GM19468 (cell line): ENCODE data around the gene SOX8.

Source experiments
- ATAC-seq: cut with Tn5 transposase; IDR thresholded peaks from one replicate; pipeline ENCODE4 v1.9.1; 2021; ENCODE audit warnings: mild to moderate bottlenecking, moderate library complexity, moderate number of reproducible peaks; ENCODE audit not compliant: unreplicated experiment; ENCODE audit errors: extremely low read depth

SOX8 gene

GRCh38 chr16:985646-986400, 4.3 kb downstream of the SOX8 start:
- ATAC-seq: no peak

GRCh38 chr16:986411-986810, 4.8 kb downstream of the SOX8 start:
- no peak for ATAC-seq

- no peak for ATAC-seq
Observed at GRCh38 chr16:986925-987582, 5.5 kb downstream of the SOX8 start.

GRCh38 chr16:987906-988305, 6.3 kb downstream of the SOX8 start:
- no peak for ATAC-seq

GRCh38 chr16:988471-989353, 7.1 kb downstream of the SOX8 start:
- ATAC-seq: no peak

- no peak for ATAC-seq
Observed at GRCh38 chr16:989354-989814, 7.8 kb downstream of the SOX8 start.

GRCh38 chr16:990516-991291, 9.1 kb downstream of the SOX8 start:
- no peak for ATAC-seq

- ATAC-seq: no peak
Observed at GRCh38 chr16:991345-991744, 9.8 kb downstream of the SOX8 start.

GRCh38 chr16:991773-992172, 10.2 kb downstream of the SOX8 start:
- no peak for ATAC-seq

GRCh38 chr16:993731-994130, 12.2 kb downstream of the SOX8 start:
- ATAC-seq: no peak

GRCh38 chr16:995087-995486, 13.5 kb downstream of the SOX8 start:
- ATAC-seq: no peak

- no peak for ATAC-seq
Observed at GRCh38 chr16:995783-996182, 14.2 kb downstream of the SOX8 start.

GRCh38 chr16:996681-997080, 15.1 kb downstream of the SOX8 start:
- ATAC-seq: no peak

- no peak for ATAC-seq
Observed at GRCh38 chr16:997440-998051, 16.0 kb downstream of the SOX8 start.

- ATAC-seq: no peak
Observed at GRCh38 chr16:998211-998610, 16.6 kb downstream of the SOX8 start.

GRCh38 chr16:998615-999014, 17.0 kb downstream of the SOX8 start:
- ATAC-seq: no peak

GRCh38 chr16:999677-1000076, 18.1 kb downstream of the SOX8 start:
- ATAC-seq: no peak

GRCh38 chr16:1000608-1001007, 19.0 kb downstream of the SOX8 start:
- no peak for ATAC-seq

- no peak for ATAC-seq
Observed at GRCh38 chr16:1001096-1001495, 19.5 kb downstream of the SOX8 start.
